Measurements from ENCODE around the gene PGBD5.

- TF ChIP-seq CTCF (IDR thresholded peaks at IDR 0.05 in 4 of 5, conservative IDR thresholded peaks at IDR 0.05 in 1 of 5) (peak in 2 of 5 experiments; percentile 31 to 47), POLR2A (IDR thresholded peaks at IDR 0.05) (no peak)
Measured at GRCh38 chr1:230268371-230269170, 157.6 kb downstream of the PGBD5 start.
